ENCODE measurements around the gene FOXC1. TPM values are rescaled to one million over a fixed set of nuclear protein-coding genes. Genes with fewer than 3 reads are reported as not detected.
A peak's percentile ranks its signal among the peaks of the same experiment; 100 is the strongest.

Gene FOXC1
- total and polyA plus RNA-seq, 2 of the 13 experiments (the other 11 are each of a cell fraction or from before 2014, with no cell fraction given) = 0.44 to 0.55 TPM

- TF ChIP-seq PRDM10 (CRISPR knock-in tag; IDR thresholded peaks at IDR 0.05; ENCODE audit: low read depth) (no peak), MTA1 (CRISPR knock-in tag; IDR thresholded peaks at IDR 0.05; ENCODE audit: borderline replicate concordance) (no peak), LRRFIP1 (CRISPR knock-in tag; conservative IDR thresholded peaks at IDR 0.05) (no peak), PAX8 (CRISPR knock-in tag; IDR thresholded peaks at IDR 0.05; ENCODE audit: borderline replicate concordance) (no peak), MZF1 (CRISPR knock-in tag; IDR thresholded peaks at IDR 0.05; ENCODE audit: borderline replicate concordance) (no peak), ZC3H13 (CRISPR knock-in tag; IDR thresholded peaks at IDR 0.05) (no peak), FOXO1 (CRISPR knock-in tag; IDR thresholded peaks at IDR 0.05) (no peak), TEAD3 (CRISPR knock-in tag; optimal IDR thresholded peaks at IDR 0.05; ENCODE audit: borderline replicate concordance) (no peak), SOX5 (CRISPR knock-in tag; IDR thresholded peaks at IDR 0.05; ENCODE audit: borderline replicate concordance) (peak; percentile 74), RARA (CRISPR knock-in tag; IDR thresholded peaks at IDR 0.05) (no peak), ZNF12 (CRISPR knock-in tag; IDR thresholded peaks at IDR 0.05) (peak; percentile 41; the same call in 1 of the 2 replicates), TOPORS (CRISPR knock-in tag; IDR thresholded peaks at IDR 0.05) (no peak), ZNF768 (CRISPR knock-in tag; IDR thresholded peaks at IDR 0.05) (no peak), ZNF598 (CRISPR knock-in tag; IDR thresholded peaks at IDR 0.05; ENCODE audit: borderline replicate concordance) (no peak), KMT2B (CRISPR knock-in tag; IDR thresholded peaks at IDR 0.05) (no peak), SPEN (CRISPR knock-in tag; IDR thresholded peaks at IDR 0.05; ENCODE audit: low read depth) (no peak), ZNF589 (CRISPR knock-in tag; conservative IDR thresholded peaks at IDR 0.05) (no peak), NCOA2 (CRISPR knock-in tag; IDR thresholded peaks at IDR 0.05) (no peak), ZNF629 (CRISPR knock-in tag; conservative IDR thresholded peaks at IDR 0.05) (no peak), PLSCR1 (CRISPR knock-in tag; IDR thresholded peaks at IDR 0.05; ENCODE audit: borderline replicate concordance) (no peak), POLR2G (IDR thresholded peaks at IDR 0.05; ENCODE audit: low read depth, low read length) (no peak), SALL2 (CRISPR knock-in tag; IDR thresholded peaks at IDR 0.05) (no peak), JUND (CRISPR knock-in tag; IDR thresholded peaks at IDR 0.05) (no peak), NRL (CRISPR knock-in tag; IDR thresholded peaks at IDR 0.05; ENCODE audit: borderline replicate concordance) (no peak), JARID2 (CRISPR knock-in tag; IDR thresholded peaks at IDR 0.05; ENCODE audit: insufficient replicate concordance) (no peak), ZNF614 (CRISPR knock-in tag; IDR thresholded peaks at IDR 0.05; ENCODE audit: borderline replicate concordance) (no peak)
These were observed 20.5 kb upstream of the FOXC1 start (continued) for GRCh38 chr6:1589208-1589607.

Data from HepG2 (cell line).